ENCODE data around the gene EIF4EBP3. TPM values are rescaled to one million over a fixed set of nuclear protein-coding genes. Genes with fewer than 3 reads are reported as not detected.
"Not testable (repeated sequence)": the region's sequence is repeated elsewhere in the genome, so short reads cannot be mapped to it uniquely, and the experiment has no call there.

The EIF4EBP3 gene
- total RNA-seq, 1 donor from 2014 or later: 2.6 TPM

GRCh38 chr5:140587495-140587894 lies 40.0 kb downstream of the EIF4EBP3 start:
- FAIRE-seq (no peak), DNase-seq (ENCODE audit: low read depth) (no peak)
- no peaks in the 10 kb centered on the region for H3K36me3 ChIP-seq (ENCODE audit: control insufficient read depth, insufficient read depth, low read length)
- no peaks in the 10 kb centered on the region for H3K27me3 ChIP-seq (ENCODE audit: control insufficient read depth, insufficient read depth, low read length)
- H3K4me3 ChIP-seq (ENCODE audit: low read depth, low read length): no peak overlapping the region
- TF ChIP-seq CTCF (IDR thresholded peaks at IDR 0.05; ENCODE audit: insufficient read depth, low read length, severe bottlenecking): no peak

- FAIRE-seq (no peak), DNase-seq (ENCODE audit: low read depth) (no peak)
- no peak for TF ChIP-seq CTCF (IDR thresholded peaks at IDR 0.05; ENCODE audit: insufficient read depth, low read length, severe bottlenecking)
- no peak overlapping the region for H3K4me3 ChIP-seq (ENCODE audit: low read depth, low read length)
- no peaks in the 10 kb centered on the region for H3K27me3 ChIP-seq (ENCODE audit: control insufficient read depth, insufficient read depth, low read length)
- H3K36me3 ChIP-seq (ENCODE audit: control insufficient read depth, insufficient read depth, low read length): no peaks in the 10 kb centered on the region
These were observed 41.0 kb downstream of the EIF4EBP3 start for GRCh38 chr5:140588311-140589070.

- peak; percentile 76 for DNase-seq (ENCODE audit: low read depth)
- Histone ChIP-seq H3K4me3 (ENCODE audit: low read depth, low read length) (no peak overlapping the region), H3K36me3 (ENCODE audit: control insufficient read depth, insufficient read depth, low read length) (no peaks in the 10 kb centered on the region), H3K27me3 (ENCODE audit: control insufficient read depth, insufficient read depth, low read length) (no peaks in the 10 kb centered on the region)
- FAIRE-seq: no peak
- no peak for TF ChIP-seq CTCF (IDR thresholded peaks at IDR 0.05; ENCODE audit: insufficient read depth, low read length, severe bottlenecking)
These were observed 43.4 kb downstream of the EIF4EBP3 start for GRCh38 chr5:140590861-140591260.

- FAIRE-seq: no peak
- Histone ChIP-seq H3K4me3 (ENCODE audit: low read depth, low read length) (no peak overlapping the region), H3K36me3 (ENCODE audit: control insufficient read depth, insufficient read depth, low read length) (no peaks in the 10 kb centered on the region), H3K27me3 (ENCODE audit: control insufficient read depth, insufficient read depth, low read length) (no peaks in the 10 kb centered on the region)
- no peak for TF ChIP-seq CTCF (IDR thresholded peaks at IDR 0.05; ENCODE audit: insufficient read depth, low read length, severe bottlenecking)
- DNase-seq (ENCODE audit: low read depth): peak; percentile 71
These were observed 44.4 kb downstream of the EIF4EBP3 start for GRCh38 chr5:140591747-140592372.

GRCh38 chr5:140593070-140593469 lies 45.6 kb downstream of the EIF4EBP3 start:
- H3K4me3 ChIP-seq (ENCODE audit: low read depth, low read length); H3K27me3 ChIP-seq (ENCODE audit: control insufficient read depth, insufficient read depth, low read length); FAIRE-seq; H3K36me3 ChIP-seq (ENCODE audit: control insufficient read depth, insufficient read depth, low read length): not testable (repeated sequence)
- peak; percentile 62 for DNase-seq (ENCODE audit: low read depth)

- FAIRE-seq (no peak), DNase-seq (ENCODE audit: low read depth) (no peak)
- no peaks in the 10 kb centered on the region for H3K27me3 ChIP-seq (ENCODE audit: control insufficient read depth, insufficient read depth, low read length)
- no peaks in the 10 kb centered on the region for H3K36me3 ChIP-seq (ENCODE audit: control insufficient read depth, insufficient read depth, low read length)
- TF ChIP-seq CTCF (IDR thresholded peaks at IDR 0.05; ENCODE audit: insufficient read depth, low read length, severe bottlenecking): no peak
- no peak overlapping the region for H3K4me3 ChIP-seq (ENCODE audit: low read depth, low read length)
These were observed 46.7 kb downstream of the EIF4EBP3 start for GRCh38 chr5:140594169-140594568.

Data from bronchial epithelial cell (primary cell).